Measurements from ENCODE around the gene GSDMA. TPM values are rescaled to one million over a fixed set of nuclear protein-coding genes. Genes with fewer than 3 reads are reported as not detected.

The GSDMA gene
- total RNA-seq, 1 experiment from 2014 or later: not detected

DNA sequence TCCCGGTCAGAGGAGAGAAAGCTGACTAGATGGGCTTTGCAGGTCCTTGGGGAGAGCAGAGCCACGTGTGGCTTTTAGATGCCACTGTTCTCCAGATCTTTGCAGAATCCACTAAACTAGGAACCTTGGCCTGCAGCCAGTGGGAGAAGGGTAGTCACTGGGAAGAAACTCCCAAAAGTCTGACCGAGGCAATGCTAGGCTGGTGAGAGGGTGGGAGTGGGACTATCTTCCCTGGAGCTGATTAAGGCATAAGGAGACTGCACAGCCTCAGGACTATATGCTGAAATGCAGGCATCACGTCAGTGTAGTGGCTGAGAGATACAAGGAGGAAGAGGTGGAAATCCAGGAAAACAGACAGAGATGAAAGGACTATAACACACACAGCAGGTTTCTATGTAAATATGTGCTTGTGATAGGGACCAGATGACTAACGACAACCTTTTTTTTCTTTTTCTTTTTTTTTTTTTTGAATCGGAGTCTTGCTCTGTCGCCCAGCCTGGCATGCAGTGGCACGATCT, 2.2 kb upstream of the GSDMA start:
- no peak for TF ChIP-seq CTCF (conservative IDR thresholded peaks at IDR 0.05)

More for the DNA sequence above, 2.2 kb upstream of the GSDMA start:
- H3K14ac ChIP-seq (ENCODE audit: insufficient read depth, low read length): no peak overlapping the region
- no peak overlapping the region for H4K91ac ChIP-seq (ENCODE audit: insufficient read length, low read depth, low read length)
- H3K18ac ChIP-seq (ENCODE audit: insufficient read length, low read depth, low read length): no peak overlapping the region
- H3K79me2 ChIP-seq (ENCODE audit: insufficient read depth, low read length): no peaks in the 10 kb centered on the region
- H3K23me2 ChIP-seq (ENCODE audit: insufficient read length, low read depth, low read length, poor library complexity, severe bottlenecking): no peaks in the 10 kb centered on the region
- Mint-ChIP-seq H3K27ac (peak overlapping the region in 1 of 3 experiments; percentile 88; a peak in 1 of 7 replicates), H3K9me3 (no peaks in the 10 kb centered on the region), H3K36me3 (ENCODE audit: insufficient read depth in 1 of 3, low read depth in 3 of 3) (no peaks in the 10 kb centered on the region), H3K4me3 (no peak overlapping the region), H3K4me1 (peaks cover 7 to 14% of the 10 kb centered on the region in 2 experiments; a peak in 3 of 4 replicates), H3K27me3 (ENCODE audit: low read depth) (peaks cover 10% of the 10 kb centered on the region)
- H2AFZ ChIP-seq (ENCODE audit: low read length): no peak overlapping the region
- H2AK5ac ChIP-seq (ENCODE audit: insufficient read length, low read length): no peak overlapping the region
- H2BK20ac ChIP-seq (ENCODE audit: low read depth, low read length, poor library complexity, severe bottlenecking): no peak overlapping the region
- peaks cover 2% of the 10 kb centered on the region; the same call in 1 of the 2 replicates for H3K4me1 ChIP-seq (ENCODE audit: insufficient read depth, low read length)
- H3K79me1 ChIP-seq (ENCODE audit: insufficient read depth, low read depth, low read length, poor library complexity, severe bottlenecking): no peaks in the 10 kb centered on the region
- no peak overlapping the region for H3K23ac ChIP-seq (ENCODE audit: insufficient read length, low read depth, low read length)
- no peak overlapping the region for H3K4me2 ChIP-seq (ENCODE audit: insufficient read depth, insufficient read length, low read length)
- no peak overlapping the region for H3T11ph ChIP-seq (ENCODE audit: low read length)
- no peak overlapping the region for H2BK15ac ChIP-seq (ENCODE audit: low read depth, low read length)
- H4K20me1 ChIP-seq (ENCODE audit: control insufficient read depth, insufficient read depth, insufficient read length): no peaks in the 10 kb centered on the region
- WGBS (ENCODE audit: extremely low coverage, insufficient read length, low lambda C conversion rate): no CpG with 5 or more reads among the region's 8 CpGs
- no peak overlapping the region for H3K56ac ChIP-seq (ENCODE audit: insufficient read length, low read depth, low read length)
- no peak overlapping the region for H2BK120ac ChIP-seq (ENCODE audit: low read depth, low read length, poor library complexity, severe bottlenecking)
- no peak overlapping the region for H2BK12ac ChIP-seq (ENCODE audit: insufficient read length, low read depth, low read length)
- H4K5ac ChIP-seq (ENCODE audit: insufficient read length, low read depth, low read length): no peak overlapping the region
- no peak overlapping the region for H4K8ac ChIP-seq (replicated peaks; ENCODE audit: insufficient read length, low read depth, low read length)
- no peak for DNase-seq
- H2BK5ac ChIP-seq (ENCODE audit: insufficient read length, low read length): no peak overlapping the region
- no peak overlapping the region for H3K9ac ChIP-seq (ENCODE audit: extremely low read depth, insufficient read length, low read length)
- H3K9me3 ChIP-seq (ENCODE audit: control insufficient read depth, low read depth, low read length): no peaks in the 10 kb centered on the region
- H3K4ac ChIP-seq (ENCODE audit: low read depth, low read length): no peak overlapping the region
- H3K27me3 ChIP-seq (ENCODE audit: insufficient read depth, low read length): no peaks in the 10 kb centered on the region
- H3K27ac ChIP-seq (ENCODE audit: insufficient read length, low read depth, low read length): no peak overlapping the region

Measured in H9 (cell line).